Prostate gland (tissue), 2 donors: ENCODE measurements around the gene LYZL6. TPM values are rescaled to one million over a fixed set of nuclear protein-coding genes. Genes with fewer than 3 reads are reported as not detected.

Source experiments
- DNase-seq: peaks from one replicate; pipeline ENCODE4 v3.0.0-alpha.2; 2019; ENCODE audit warnings: low spot score
- H3K27ac ChIP-seq, 2 donors: fragments of 200-600 bp; sonication (generic); 2 replicates each; pipeline ENCODE4 v1.5.1; 2017 to 2019
- H3K27me3 ChIP-seq: fragments of 200-600 bp; sonication (generic); replicated peaks from 2 replicates; pipeline ENCODE4 v1.5.1; 2019; ENCODE audit not compliant: insufficient read depth
- H3K36me3 ChIP-seq, 2 donors: fragments of 200-600 bp; sonication (generic); 1 replicate in 1 of 2; 2 replicates in 1 of 2; pipeline versions ENCODE4 v1.5.1 to v1.8.1; 2017 to 2019
- H3K4me1 ChIP-seq: fragments of 200-600 bp; sonication (generic); replicated peaks from 2 replicates; pipeline ENCODE4 v1.5.1; 2019
- H3K4me3 ChIP-seq, 2 donors: fragments of 200-600 bp; sonication (generic); 2 replicates each; pipeline ENCODE4 v1.5.1; 2017 to 2019
- H3K9me3 ChIP-seq: fragments of 200-600 bp; sonication (generic); 2 replicates; pipeline ENCODE4 v1.5.1; 2017
- CTCF ChIP-seq, 4 experiments: fragments of 200-600 bp in 2 of 4; fragments of 450-650 bp in 2 of 4; sonication (generic) in 2 of 4; IDR thresholded peaks; 1 replicate in 3 of 4; 2 replicates in 1 of 4; pipeline ENCODE4 v1.5.1; 2016 to 2019; ENCODE audit warnings: antibody characterized with exemption in 4 of 4, mild to moderate bottlenecking in 2 of 4, moderate library complexity in 2 of 4
- POLR2A ChIP-seq: fragments of 450-650 bp; IDR thresholded peaks from one replicate; pipeline ENCODE4 v1.6.1; 2016; ENCODE audit warnings: antibody characterized with exemption, mild to moderate bottlenecking
- POLR2AphosphoS5 ChIP-seq: sonication (generic); formaldehyde crosslinking; IDR thresholded peaks from one replicate; pipeline ENCODE4 v1.6.1; 2017; ENCODE audit warnings: antibody characterized with exemption
- WGBS: methylation state at CpG from one replicate; pipeline ENCODE4 v1.1.5; 2018; 5-methylcytosine and 5-hydroxymethylcytosine counted together
- intact Hi-C: fragments of 100-400 bp; cut with DNase I; formaldehyde crosslinking; loops from one replicate; pipeline ENCODE4 v1.14.2; 2022
- total RNA-seq, 2 donors: library from RNA; depleted of rRNA; stranded (reverse); fragments of >200 nt; gene quantifications; one replicate each; pipeline ENCODE4 v1.1.0, GENCODE V29; 2016

Gene LYZL6
- 1 to 10 TPM in 1 of 2 donors, not detected in 1; 4.4 TPM for total RNA-seq

GRCh38 chr17:35943537-35943936 lies at the start of gene LYZL6:
Gene LYZL6, minus strand, starts transcription at chr17:35943713. Its CDS starts 4,357 bp downstream, at chr17:35939356.
- WGBS, result 67% methylated on average over 2 of the region's 2 CpGs
- H3K27ac ChIP-seq, result no peak within 1 kb of the TSS
- no peaks in the 10 kb centered on the region for H3K9me3 ChIP-seq
- H3K4me3 ChIP-seq, result no peak within 1 kb of the TSS
- no peaks in the 10 kb centered on the region for H3K27me3 ChIP-seq
- no peaks in the 10 kb centered on the region for H3K36me3 ChIP-seq
- intact Hi-C loops, result no loop called here
- DNase-seq, result no peak
- TF ChIP-seq CTCF (IDR thresholded peaks at IDR 0.05) (no peak), POLR2AphosphoS5 (no peak), POLR2A (no peak)
- H3K4me1 ChIP-seq, result no peaks in the 10 kb centered on the region

- no peak overlapping the region for H3K4me3 ChIP-seq
- no peaks in the 10 kb centered on the region for H3K27me3 ChIP-seq
- no peaks in the 10 kb centered on the region for H3K36me3 ChIP-seq
- no peak for DNase-seq
- no peaks in the 10 kb centered on the region for H3K9me3 ChIP-seq
- intact Hi-C loops, result no loop called here
- 43% methylated on average over 2 of the region's 2 CpGs for WGBS
- no peak for TF ChIP-seq POLR2A
- TF ChIP-seq POLR2AphosphoS5, result no peak
- TF ChIP-seq CTCF (IDR thresholded peaks at IDR 0.05), result no peak
- H3K4me1 ChIP-seq, result no peaks in the 10 kb centered on the region
- no peak overlapping the region for H3K27ac ChIP-seq
These were observed 47.6 kb upstream of the LYZL6 start for GRCh38 chr17:35991075-35991474.

- Histone ChIP-seq H3K36me3 (no peaks in the 10 kb centered on the region), H3K4me3 (no peak overlapping the region), H3K27me3 (no peaks in the 10 kb centered on the region), H3K4me1 (no peaks in the 10 kb centered on the region), H3K9me3 (no peaks in the 10 kb centered on the region), H3K27ac (no peak overlapping the region)
- no peak for TF ChIP-seq CTCF (IDR thresholded peaks at IDR 0.05)
- no peak for TF ChIP-seq POLR2A
- TF ChIP-seq POLR2AphosphoS5, result no peak
- intact Hi-C loops, result no loop called here
- no peak for DNase-seq
These were observed 44.7 kb upstream of the LYZL6 start for GRCh38 chr17:35988164-35988563.

GRCh38 chr17:35986643-35987042 lies 43.1 kb upstream of the LYZL6 start, which contains the start of gene CCL14:
Gene CCL14, minus strand, starts transcription at chr17:35986729. Its CDS starts 80 bp downstream, at chr17:35986649.
- Histone ChIP-seq H3K4me1 (no peaks in the 10 kb centered on the region), H3K27me3 (no peaks in the 10 kb centered on the region), H3K27ac (no peak within 1 kb of the TSS), H3K4me3 (no peak within 1 kb of the TSS), H3K36me3 (no peaks in the 10 kb centered on the region), H3K9me3 (no peaks in the 10 kb centered on the region)
- 70% methylated on average over 1 of the region's 1 CpG for WGBS
- DNase-seq, result no peak
- no peak for TF ChIP-seq CTCF (IDR thresholded peaks at IDR 0.05)
- no peak for TF ChIP-seq POLR2AphosphoS5
- TF ChIP-seq POLR2A, result no peak
- intact Hi-C loops, result no loop called here

- H3K27ac ChIP-seq, result no peak overlapping the region
- no peak for TF ChIP-seq POLR2A
- no peak for TF ChIP-seq POLR2AphosphoS5
- no peak for TF ChIP-seq CTCF (IDR thresholded peaks at IDR 0.05)
- no peaks in the 10 kb centered on the region for H3K4me1 ChIP-seq
- intact Hi-C loops, result no loop called here
- H3K4me3 ChIP-seq, result no peak overlapping the region
- no peaks in the 10 kb centered on the region for H3K36me3 ChIP-seq
- no peaks in the 10 kb centered on the region for H3K9me3 ChIP-seq
- DNase-seq, result no peak
- 97% methylated on average over 6 of the region's 6 CpGs for WGBS
- H3K27me3 ChIP-seq, result no peaks in the 10 kb centered on the region
These were observed 40.6 kb upstream of the LYZL6 start for GRCh38 chr17:35984140-35984539.
